IPS-NIHi7 (cell line): ENCODE measurements around the gene RUNX3.

ENCODE experiments used
- DNase-seq: peaks from one replicate; pipeline ENCODE4 v3.0.0; 2012; ENCODE audit warnings: mixed read lengths; ENCODE audit errors: extremely low spot score

RUNX3 gene

DNA sequence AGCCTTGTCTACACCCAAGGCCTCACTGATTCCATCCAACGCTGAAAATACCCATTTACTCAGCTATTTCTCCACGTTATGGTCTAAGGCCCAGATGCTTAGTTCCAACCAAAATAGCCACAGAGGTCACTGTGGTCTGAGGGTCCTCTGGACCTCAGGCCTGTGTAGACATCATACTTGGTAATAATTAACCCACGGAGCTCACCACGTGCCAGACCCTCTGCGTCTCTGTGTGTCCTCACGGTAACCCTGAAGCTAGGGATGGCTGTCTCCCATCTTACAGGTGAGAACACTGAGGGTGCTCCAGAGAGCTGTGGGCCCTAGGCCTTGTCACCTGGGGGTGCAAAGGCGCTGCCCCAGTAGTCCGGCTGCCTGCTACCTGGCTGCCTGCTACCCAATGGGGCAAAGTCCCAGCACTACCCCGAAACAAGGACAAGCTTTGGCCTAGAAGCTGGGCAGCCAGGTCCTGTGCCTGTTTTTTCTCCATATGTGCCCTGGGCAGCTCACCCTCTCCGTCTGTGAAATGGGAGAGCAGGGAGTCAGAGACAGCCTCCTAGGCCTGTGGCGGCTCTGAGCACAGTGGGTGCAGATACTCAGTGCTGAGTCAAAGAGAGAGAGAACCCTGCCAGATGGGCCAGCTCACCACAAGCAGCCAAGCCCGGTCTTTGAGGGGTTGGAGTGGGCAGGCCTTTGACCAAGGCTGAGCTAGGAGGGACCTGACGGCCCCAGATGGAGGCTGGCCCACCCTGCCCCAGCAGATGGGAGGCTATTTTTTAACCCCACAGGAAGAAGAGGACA lies 17.0 kb upstream of the RUNX3 start:
- DNase-seq, result no peak

DNA sequence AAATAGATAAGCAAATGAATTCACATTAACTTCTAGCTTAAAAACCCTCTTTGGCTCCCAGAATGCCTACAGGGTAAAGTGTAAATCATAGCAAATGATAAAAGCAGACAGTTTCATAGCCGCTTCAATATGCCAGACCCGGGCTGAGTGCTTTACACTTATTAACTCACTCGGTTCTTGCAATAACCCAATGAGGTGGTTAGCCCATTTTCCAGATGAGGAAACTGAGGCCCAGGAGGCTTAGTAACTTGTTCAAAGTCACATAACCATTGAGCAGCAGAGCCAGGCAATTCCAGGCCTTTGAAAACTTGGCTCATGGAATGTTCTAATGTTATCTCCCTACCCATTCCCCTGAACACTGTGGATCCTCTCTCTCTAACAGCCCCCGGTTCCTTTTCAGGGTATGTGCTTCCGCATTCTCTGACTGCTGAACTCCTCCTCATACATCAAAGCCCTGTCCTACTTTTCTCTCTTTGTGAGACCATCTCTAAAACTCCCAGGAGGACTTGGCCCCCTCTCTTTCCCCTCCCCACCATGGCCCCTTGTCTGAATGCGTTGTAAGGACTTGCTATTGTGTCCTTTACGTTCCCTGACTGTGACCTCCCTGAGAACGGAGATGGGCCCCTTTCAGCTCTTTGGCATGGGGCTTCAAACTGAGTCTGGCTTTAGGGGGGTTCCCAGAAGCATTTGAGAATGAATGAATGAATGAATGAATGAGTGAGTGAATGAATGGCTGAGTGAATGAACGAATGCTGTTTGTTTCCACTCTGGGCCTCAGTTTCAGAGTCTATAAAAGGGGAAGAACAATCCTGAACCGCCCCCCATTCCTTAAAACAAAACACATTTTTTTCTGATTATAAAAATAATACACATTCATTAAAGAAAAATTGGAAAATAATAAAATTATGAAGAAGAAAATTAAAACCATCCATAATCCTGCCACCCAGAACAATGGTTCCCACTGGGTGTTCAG lies 15.6 kb upstream of the RUNX3 start:
- DNase-seq, result no peak

- no peak for DNase-seq
These were observed 14.2 kb upstream of the RUNX3 start for GRCh38 chr1:24944318-24944717.

GRCh38 chr1:24942789-24943188 lies 12.7 kb upstream of the RUNX3 start:
- DNase-seq, result no peak

DNA sequence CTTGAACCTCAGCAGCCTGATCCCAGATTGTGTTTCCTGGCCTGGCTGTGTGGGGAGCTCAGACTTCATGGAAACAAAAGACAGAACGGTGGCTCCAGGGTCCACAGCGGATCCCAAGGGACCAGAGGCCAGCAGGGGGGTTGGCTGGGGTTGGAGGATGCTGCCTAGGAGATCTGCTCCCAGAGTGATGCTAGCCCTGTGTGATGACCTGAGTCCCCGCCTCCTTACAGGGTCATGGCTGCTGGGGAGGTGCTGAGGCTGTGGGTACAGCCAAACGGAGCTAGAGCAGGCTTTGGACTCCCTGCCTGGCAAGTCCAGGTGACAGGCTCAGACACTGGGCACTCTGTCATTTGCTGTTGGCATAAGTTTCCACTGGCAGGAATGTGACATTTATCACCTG lies 11.5 kb upstream of the RUNX3 start:
- no peak for DNase-seq

- no peak for DNase-seq
These were observed 10.2 kb upstream of the RUNX3 start for GRCh38 chr1:24940231-24940630.

GRCh38 chr1:24939675-24940193 lies 9.7 kb upstream of the RUNX3 start:
- no peak for DNase-seq

GRCh38 chr1:24939040-24939674 lies 9.1 kb upstream of the RUNX3 start:
- DNase-seq, result no peak

- DNase-seq, result no peak
These were observed 8.2 kb upstream of the RUNX3 start for GRCh38 chr1:24938276-24938675.

DNA sequence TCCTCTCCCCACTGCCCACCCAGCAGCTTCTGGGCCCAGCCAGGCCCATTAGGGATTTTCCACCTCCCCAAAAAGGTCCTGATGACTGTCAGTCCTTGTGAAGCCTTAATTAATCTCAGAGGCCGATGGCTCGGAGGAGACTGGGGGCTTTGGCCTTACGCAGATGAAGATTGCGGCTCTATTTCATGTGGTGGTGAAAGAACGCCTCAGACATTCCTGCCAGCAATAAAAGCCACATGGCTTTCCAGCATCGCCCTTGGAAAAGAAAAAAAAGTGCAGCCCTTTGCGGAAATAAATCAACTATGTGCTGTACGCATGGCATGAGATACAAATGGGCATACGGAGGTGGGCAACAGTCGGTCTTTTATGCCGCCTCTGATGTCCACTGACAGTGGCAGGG lies 6.6 kb upstream of the RUNX3 start:
- DNase-seq, result no peak

DNA sequence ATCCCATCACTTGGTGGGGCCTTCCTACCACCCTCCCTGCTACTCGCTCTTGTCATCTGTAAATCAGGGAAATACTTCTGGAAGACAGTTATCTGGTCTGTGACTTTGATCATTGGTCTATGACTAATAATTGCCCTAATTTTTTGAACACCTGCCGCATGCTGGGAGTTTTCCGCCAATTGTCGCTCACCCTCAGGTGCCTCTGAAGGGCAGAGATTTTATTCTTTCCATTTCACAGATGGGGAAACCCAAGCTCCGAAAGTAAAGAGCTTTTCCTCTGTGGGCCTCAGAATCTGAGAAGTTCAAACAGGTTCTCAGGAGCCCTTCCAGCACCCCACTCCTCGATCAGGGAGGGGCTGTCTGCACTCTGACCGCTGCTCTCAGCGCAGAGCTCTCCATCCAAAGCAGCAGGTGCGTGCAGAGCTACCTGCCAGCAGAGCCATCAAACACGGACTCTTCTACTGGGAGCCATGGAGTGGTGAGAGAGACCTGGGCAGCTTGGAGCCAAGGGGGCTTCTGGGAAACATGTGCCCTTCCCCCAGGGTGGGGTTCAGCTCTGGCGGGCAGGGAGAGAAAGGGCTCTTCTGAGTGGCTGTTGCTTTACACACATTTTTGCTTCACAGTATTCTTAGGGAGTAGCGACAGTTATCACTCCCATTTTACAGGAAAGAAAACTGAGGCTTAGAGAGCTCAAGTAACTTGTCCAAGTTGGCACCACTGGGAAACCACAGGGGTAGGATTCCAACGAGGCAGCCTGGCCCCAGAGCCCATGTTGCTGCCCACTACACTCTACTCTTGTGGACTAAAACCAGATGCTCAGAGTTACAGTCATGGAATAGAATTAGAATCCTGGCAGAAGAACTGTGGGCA lies 5.8 kb upstream of the RUNX3 start:
- DNase-seq, result no peak

GRCh38 chr1:24935196-24935526 lies 5.1 kb upstream of the RUNX3 start:
- DNase-seq, result no peak

- DNase-seq, result no peak
These were observed 4.5 kb upstream of the RUNX3 start for GRCh38 chr1:24934310-24935195.

DNA sequence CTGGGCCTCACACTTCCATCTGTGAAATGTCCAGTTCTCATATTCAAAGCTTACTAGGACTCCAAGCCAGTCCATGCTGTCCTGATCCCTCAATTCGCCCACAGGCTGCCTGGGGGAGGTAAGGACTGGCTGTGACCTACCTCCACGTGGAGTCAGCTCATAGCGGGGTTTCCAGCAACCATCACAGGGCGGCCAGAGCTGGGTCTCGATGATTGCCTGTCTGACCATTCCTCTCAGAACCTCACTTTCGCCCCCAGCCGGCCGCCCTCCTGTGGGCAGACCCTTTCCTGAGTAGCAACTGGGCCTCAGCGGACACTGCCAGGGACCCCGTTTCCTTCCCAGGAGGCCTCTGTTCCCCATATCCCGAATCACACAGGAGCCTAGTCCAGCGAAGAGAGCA lies 3.4 kb upstream of the RUNX3 start:
- DNase-seq, result no peak

GRCh38 chr1:24932725-24933294 lies 2.7 kb upstream of the RUNX3 start:
- no peak for DNase-seq

DNA sequence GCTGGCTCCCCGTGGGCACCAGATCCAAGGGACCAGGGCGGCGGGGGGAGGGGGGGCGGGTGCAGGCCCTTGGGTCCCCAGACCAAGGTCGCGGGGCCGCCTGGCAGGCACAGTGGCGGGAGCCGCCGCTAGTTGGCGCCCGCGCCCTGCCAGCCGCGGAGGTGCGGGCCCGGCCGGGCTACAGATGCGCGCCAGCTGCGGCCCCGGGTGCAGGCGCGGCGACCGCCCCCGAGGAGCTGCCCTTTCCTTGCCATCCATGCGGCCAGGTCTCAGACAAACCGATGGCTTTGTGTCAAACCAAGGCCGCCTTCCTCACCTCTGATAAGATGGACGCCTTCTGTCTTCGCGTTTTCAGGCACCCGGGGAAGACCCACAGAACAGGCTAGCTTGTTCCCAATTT lies 2.2 kb upstream of the RUNX3 start:
- DNase-seq, result peak; percentile 92

DNA sequence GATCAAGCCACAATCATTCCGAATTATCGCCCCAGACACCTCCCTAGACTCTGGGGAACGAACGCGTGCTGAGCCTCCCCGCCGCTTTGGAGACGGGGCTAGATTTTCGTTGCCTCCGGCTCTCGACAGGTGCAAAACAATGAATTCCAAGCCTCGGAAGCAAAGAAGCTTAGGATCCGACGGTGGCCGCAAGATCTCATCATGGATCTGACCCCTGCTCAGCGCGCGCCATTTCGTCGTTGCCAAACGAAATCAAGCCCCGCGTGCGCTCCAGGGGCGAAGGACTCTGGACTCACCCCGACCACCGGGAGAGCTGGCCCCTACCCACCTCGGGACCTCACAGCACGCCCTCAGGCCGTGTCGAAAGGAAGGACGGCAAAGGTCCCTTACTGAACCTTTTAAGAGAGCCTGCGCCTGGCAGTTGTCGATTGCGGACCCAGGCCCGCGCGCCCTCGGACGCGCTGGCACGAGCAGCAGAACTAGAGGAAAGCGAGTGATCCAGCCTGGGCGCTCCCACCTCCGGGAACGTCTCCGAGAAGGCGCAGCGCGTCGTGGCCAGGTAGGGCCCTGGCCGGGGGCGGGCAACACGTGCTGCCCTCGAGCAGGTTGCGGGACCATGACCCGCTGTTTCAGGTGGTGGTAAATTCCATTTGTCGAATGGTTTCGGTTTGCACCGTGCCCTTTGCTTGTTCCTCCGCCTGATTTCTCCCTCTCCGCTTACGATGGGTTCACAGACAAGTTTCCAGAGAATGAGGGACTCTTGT lies 1.6 kb upstream of the RUNX3 start:
- DNase-seq, result no peak

DNA sequence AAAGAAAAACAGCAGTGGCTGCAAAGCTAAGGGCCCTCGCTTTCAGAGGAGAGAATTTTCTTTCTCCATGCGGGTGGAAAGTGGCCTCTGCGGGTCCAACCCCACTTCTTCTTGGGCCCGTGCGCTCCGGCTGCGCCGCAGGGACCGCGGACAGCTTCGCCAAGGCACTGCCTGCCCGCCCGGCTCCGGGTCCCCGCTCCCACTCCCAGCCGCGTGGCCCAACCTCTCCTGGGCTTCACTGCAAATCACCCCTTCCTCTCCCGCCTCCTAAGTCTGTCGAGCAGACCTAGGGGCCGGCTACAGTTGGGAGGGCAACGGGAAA lies 1.0 kb upstream of the RUNX3 start:
- no peak for DNase-seq
